HG03139 (cell line): ENCODE data around the gene TUBB4B.

Experiments used
- ATAC-seq: cut with Tn5 transposase; IDR thresholded peaks from one replicate; pipeline ENCODE4 v1.9.1; 2021; ENCODE audit not compliant: unreplicated experiment

Gene TUBB4B

GRCh38 chr9:137225699-137226331, 15.3 kb upstream of the TUBB4B start:
- no peak for ATAC-seq

DNA sequence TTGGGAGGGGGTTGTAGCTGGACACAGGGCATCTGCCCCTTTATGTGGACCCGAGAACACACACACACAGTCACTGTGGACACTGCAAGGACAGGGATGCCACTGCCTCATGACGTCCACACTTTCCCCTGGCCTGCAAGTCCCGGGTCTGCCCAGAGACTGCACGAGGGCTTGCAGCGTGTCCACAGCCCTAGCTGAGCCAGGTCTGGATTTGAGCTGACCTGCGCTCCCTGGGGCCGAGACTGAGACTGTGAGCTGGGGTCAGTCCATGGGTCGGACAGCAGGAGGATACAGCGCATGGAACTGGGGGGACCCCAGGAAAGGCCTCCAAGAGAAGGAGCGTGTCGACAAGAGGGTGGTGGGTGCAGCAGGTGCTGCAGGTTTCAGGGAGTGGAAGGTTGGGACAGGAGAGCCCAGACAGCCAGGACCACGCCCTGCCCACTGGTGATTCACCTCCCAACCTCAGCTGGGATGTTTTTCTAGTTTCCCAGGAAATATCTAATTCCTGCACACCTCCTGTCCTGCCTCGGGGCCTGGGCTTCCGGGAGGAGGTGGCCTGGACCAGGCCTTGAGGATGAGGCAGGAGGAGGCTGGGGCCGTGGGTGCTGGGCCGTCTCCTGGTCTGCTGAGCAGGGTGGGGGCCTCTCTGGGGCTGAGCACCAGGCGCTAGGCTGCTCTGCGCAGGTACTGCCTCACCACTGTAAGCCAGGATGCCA, 14.6 kb upstream of the TUBB4B start:
- ATAC-seq, result no peak

DNA sequence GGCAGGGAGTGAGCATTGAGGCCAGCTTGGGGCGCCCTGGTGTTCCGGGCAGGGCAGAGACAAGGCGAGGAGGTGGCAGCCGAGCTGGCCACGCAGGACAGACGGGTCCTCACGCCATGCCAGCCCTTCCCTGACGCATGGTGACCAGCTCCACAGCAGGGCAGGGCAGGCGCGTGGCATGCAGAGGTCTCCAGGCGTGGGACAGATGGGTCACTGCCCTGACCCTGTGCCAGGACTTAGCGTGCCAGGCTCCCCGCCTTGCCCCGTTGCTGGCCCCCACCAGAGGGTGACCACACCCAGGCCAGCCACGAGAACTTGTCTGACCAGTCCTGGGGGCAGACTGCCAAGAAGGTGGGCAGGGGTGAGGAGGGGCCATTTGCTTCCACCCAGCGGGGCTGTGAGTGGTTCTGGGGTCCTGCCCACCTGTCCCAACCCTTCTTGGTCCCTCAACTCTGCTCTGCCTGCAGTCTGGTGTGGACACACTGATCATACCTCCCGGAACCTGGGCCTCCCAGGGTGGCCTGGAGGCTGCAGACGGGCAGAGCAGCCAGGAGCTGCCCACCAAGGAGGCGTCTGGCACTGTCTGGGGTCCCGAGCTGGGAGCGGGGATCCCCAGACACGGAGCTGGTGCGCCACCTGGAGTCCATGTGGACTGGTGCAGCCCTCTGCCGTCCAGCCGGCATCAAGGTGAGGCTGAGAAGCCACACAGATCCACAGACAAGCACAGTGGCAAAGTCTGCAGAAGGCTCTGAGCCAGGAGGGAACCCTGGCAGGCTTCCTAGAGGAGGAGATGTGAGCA, 13.8 kb upstream of the TUBB4B start, which contains the start of gene RNF224:
Gene RNF224 (plus strand): TSS at position 449 of the 799 bp plus-strand sequence. CDS start 834 bp downstream, outside the sequence.
- no peak for ATAC-seq

DNA sequence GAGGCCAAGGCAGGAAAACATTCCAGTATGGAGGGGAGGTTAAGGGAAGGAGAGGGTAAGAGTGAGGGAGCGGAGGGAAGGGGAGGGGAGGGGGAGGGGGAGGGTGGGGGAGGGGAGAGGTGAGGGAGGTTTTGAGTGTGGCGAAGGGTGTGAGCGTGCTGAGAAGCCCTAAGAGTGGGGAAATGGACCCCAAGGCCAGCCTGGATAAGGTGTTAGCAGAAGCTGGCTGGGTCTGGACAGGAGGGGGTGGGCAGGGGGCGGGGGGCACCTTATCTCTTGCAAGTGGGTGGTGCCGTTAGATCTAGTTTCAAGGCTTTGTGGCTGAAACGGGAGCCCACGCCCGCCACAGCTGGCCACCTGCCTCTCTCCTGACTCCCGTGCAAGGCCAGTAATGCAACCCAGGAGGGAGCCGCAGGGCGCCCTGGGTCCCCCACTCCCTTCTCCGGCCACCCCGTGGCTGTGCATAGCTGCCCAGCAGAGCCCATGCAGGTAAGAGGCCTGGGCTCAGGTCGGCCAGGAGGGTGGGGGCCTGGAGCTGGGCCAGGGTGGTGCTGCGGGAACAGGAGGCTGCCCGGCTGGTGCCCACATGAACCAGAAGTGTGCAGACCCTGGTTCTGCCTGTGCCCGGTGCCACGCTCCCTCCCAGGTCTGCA, 13.1 kb upstream of the TUBB4B start:
- ATAC-seq, result no peak

DNA sequence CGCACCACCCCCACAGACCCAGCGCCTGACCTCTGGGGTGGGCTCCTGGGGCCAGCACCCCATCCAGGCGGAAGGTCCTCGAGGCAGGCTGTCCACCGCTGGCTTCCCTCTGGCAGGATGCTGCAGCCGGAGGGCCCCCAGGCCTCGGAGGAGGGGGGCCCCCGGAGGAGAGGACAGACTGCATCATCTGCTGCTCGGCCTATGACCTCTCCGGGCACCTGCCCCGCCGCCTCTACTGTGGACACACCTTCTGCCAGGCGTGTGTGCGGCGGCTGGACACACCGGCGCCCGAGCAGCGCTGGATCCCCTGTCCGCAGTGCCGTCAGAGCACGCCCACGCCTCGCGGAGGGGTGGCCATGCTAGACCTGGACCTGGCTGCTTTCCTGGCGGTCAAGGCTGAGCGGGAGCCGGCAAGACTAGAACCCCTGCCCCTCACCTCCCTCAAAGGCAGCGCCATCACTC, 12.6 kb upstream of the TUBB4B start:
- no peak for ATAC-seq

- no peak for ATAC-seq
Measured at GRCh38 chr9:137228968-137229896, 11.9 kb upstream of the TUBB4B start.

GRCh38 chr9:137229903-137230704, 11.0 kb upstream of the TUBB4B start:
- no peak for ATAC-seq

GRCh38 chr9:137230705-137231371, 10.2 kb upstream of the TUBB4B start, which contains the start of gene SLC34A3:
TSS of gene SLC34A3 (plus strand) at chr9:137230901. CDS start at chr9:137231703, 802 bp downstream.
- ATAC-seq, result no peak

GRCh38 chr9:137231372-137232039, 9.6 kb upstream of the TUBB4B start:
- no peak for ATAC-seq

DNA sequence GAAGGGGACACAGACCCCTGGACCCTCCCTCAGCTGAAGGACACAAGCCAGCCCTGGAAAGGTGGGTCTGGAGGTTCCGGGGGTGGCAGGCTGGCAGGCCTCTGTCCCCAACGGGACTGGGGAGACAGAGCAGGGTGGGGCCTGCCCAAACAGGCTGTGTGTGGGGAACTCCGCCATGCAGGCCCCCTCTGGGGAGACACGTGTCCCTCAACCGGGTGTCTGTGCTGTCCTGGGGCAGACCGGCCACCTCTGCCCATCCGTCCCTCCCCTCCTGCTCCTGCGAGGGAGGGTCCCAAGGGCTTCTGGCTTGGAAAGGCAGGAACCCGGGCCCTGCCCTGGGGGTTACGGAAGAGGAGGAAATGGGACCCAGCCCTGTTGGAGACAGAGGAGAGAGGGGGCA, 9.0 kb upstream of the TUBB4B start:
- ATAC-seq, result no peak

DNA sequence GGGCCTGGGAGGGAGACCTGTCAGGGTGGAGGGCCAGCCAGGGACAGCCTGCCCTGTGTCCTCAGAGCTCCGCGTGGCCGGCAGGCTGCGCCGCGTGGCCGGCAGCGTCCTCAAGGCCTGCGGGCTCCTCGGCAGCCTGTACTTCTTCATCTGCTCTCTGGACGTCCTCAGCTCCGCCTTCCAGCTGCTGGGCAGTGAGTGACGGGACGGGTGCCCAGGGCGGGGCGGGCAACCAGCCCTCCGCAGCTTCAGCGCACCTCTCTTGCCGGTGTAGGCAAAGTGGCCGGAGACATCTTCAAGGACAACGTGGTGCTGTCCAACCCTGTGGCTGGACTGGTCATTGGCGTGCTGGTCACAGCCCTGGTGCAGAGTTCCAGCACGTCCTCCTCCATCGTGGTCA, 8.6 kb upstream of the TUBB4B start:
- no peak for ATAC-seq

GRCh38 chr9:137233143-137233980, 7.7 kb upstream of the TUBB4B start:
- ATAC-seq, result no peak

DNA sequence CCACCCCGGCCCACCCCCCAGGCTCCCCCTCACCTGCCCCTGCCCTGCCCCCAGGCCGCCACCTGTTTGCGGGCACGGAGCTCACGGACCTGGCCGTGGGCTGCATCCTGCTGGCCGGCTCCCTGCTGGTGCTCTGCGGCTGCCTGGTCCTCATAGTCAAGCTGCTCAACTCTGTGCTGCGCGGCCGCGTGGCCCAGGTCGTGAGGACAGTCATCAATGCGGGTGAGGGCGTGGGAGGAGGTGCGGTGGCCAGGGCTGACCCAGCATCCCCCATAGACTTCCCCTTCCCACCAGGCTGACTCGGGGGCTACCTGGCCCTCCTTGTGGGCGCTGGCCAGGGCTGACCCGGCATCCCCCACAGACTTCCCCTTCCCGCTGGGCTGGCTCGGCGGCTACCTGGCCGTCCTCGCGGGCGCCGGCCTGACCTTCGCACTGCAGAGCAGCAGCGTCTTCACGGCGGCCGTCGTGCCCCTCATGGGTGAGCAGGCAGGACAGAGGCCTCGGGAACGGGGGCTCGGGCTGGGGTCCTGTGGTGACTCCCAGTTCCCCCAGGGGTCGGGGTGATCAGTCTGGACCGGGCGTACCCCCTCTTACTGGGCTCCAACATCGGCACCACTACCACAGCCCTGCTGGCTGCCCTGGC, 6.9 kb upstream of the TUBB4B start:
- no peak for ATAC-seq

GRCh38 chr9:137234758-137235423, 6.2 kb upstream of the TUBB4B start:
- ATAC-seq, result no peak

- no peak for ATAC-seq
Measured at GRCh38 chr9:137235424-137236237, 5.5 kb upstream of the TUBB4B start.
